Fibroblast of lung (primary cell): ENCODE data around the gene GPRIN3. TPM values are rescaled to one million over a fixed set of nuclear protein-coding genes. Genes with fewer than 3 reads are reported as not detected.

Experiments
- DNase-seq, 2 donors: peaks; one replicate each; pipeline versions ENCODE4 v3.0.0 to v3.0.0-alpha.2; 2010; ENCODE audit warnings: low read depth in 2 of 2
- H2AFZ ChIP-seq: 2 replicates; pipeline ENCODE4 v1.5.1; 2012; ENCODE audit warnings: low read length, control low read depth, inconsistent platforms
- H3K27ac ChIP-seq: 2 replicates; pipeline ENCODE4 v1.5.1; 2011; ENCODE audit warnings: low read length, control low read depth; ENCODE audit not compliant: insufficient read depth
- H3K27me3 ChIP-seq: 2 replicates; pipeline ENCODE4 v1.5.1; 2011; ENCODE audit warnings: mild to moderate bottlenecking, low read length; ENCODE audit not compliant: control insufficient read depth, insufficient read depth
- H3K36me3 ChIP-seq: 2 replicates; pipeline ENCODE4 v1.5.1; 2011; ENCODE audit warnings: low read length; ENCODE audit not compliant: control insufficient read depth, insufficient read depth
- H3K4me1 ChIP-seq: 2 replicates; pipeline ENCODE4 v1.5.1; 2011; ENCODE audit warnings: low read length; ENCODE audit not compliant: control insufficient read depth, insufficient read depth; ENCODE audit errors: extremely low read depth
- H3K4me2 ChIP-seq: 2 replicates; pipeline ENCODE4 v1.5.1; 2011; ENCODE audit warnings: low read length, control low read depth; ENCODE audit not compliant: insufficient read depth; ENCODE audit errors: extremely low read depth
- H3K4me3 ChIP-seq, 4 experiments: fragments of 200-600 bp in 1 of 4; sonication (generic) in 1 of 4; replicated peaks in 1 of 4; 2 replicates each; pipeline ENCODE4 v1.5.1; 2011 to 2016; ENCODE audit warnings: low read length in 4 of 4, low read depth in 3 of 4, mild to moderate bottlenecking in 3 of 4, control low read depth in 2 of 4, inconsistent platforms in 1 of 4, mixed read lengths in 1 of 4; ENCODE audit not compliant: insufficient read depth in 1 of 4; ENCODE audit errors: control extremely low read depth in 1 of 4
- H3K79me2 ChIP-seq: 2 replicates; pipeline ENCODE4 v1.5.1; 2012; ENCODE audit warnings: mild to moderate bottlenecking, low read length, inconsistent platforms; ENCODE audit not compliant: control insufficient read depth, insufficient read depth
- H3K9ac ChIP-seq: 2 replicates; pipeline ENCODE4 v1.5.1; 2011; ENCODE audit warnings: mild to moderate bottlenecking, low read length, control low read depth; ENCODE audit not compliant: insufficient read depth
- H3K9me3 ChIP-seq: 2 replicates; pipeline ENCODE4 v1.5.1; 2012; ENCODE audit warnings: low read depth, low read length; ENCODE audit not compliant: control insufficient read depth, insufficient read depth
- H4K20me1 ChIP-seq: 2 replicates; pipeline ENCODE4 v1.5.1; 2011; ENCODE audit warnings: low read length; ENCODE audit not compliant: control insufficient read depth, insufficient read depth; ENCODE audit errors: extremely low read depth
- CTCF ChIP-seq, 2 donors: IDR thresholded peaks in 1 of 2; conservative IDR thresholded peaks in 1 of 2; 1 replicate in 1 of 2; 2 replicates in 1 of 2; pipeline ENCODE4 v1.5.1; 2011 to 2012; ENCODE audit warnings: low read length in 2 of 2, control low read depth in 1 of 2, inconsistent platforms in 1 of 2, low read depth in 1 of 2, mild to moderate bottlenecking in 1 of 2
- EZH2 ChIP-seq: IDR thresholded peaks from 2 replicates; pipeline ENCODE4 v1.5.1; 2012; ENCODE audit warnings: low read length, control low read depth, mild to moderate bottlenecking; ENCODE audit errors: missing control alignments
- polyA plus RNA-seq, 2 donors: library from polyadenylated mRNA; depleted of rRNA in 1 of 2; stranded (reverse) in 1 of 2; unstranded in 1 of 2; fragments of >200 nt; gene quantifications; 2 replicates each; pipeline ENCODE4 v1.2.1, GENCODE V29; 2011 to 2012; ENCODE audit warnings: missing spikeins in 1 of 2
- total RNA-seq: library from RNA; depleted of rRNA; stranded (reverse); fragments of >200 nt; gene quantifications from 2 replicates; pipeline ENCODE4 v1.2.1, GENCODE V29; 2014

The GPRIN3 gene
- total and polyA plus RNA-seq, 2 donors (not counting 1 experiment from before 2014, with no cell fraction given): under 0.01 to 0.01 TPM

- DNase-seq: no peak
- H4K20me1 ChIP-seq: no peaks in the 10 kb centered on the region
- no peak overlapping the region for H2AFZ ChIP-seq
- no peak overlapping the region for H3K4me2 ChIP-seq
- H3K79me2 ChIP-seq: no peaks in the 10 kb centered on the region
- no peak overlapping the region for H3K4me3 ChIP-seq
- no peaks in the 10 kb centered on the region for H3K9me3 ChIP-seq
- TF ChIP-seq EZH2 (no peak), CTCF (conservative IDR thresholded peaks at IDR 0.05 in 1 of 2, IDR thresholded peaks at IDR 0.05 in 1 of 2; ENCODE audit: low read depth in 1 of 2, low read length in 2 of 2) (no peak)
- H3K27ac ChIP-seq: no peak overlapping the region
- no peaks in the 10 kb centered on the region for H3K4me1 ChIP-seq
- no peaks in the 10 kb centered on the region for H3K27me3 ChIP-seq
- no peak overlapping the region for H3K9ac ChIP-seq
- H3K36me3 ChIP-seq: no peaks in the 10 kb centered on the region
These were observed 26.7 kb upstream of the GPRIN3 start for GRCh38 chr4:89334311-89334710.

GRCh38 chr4:89331686-89332544, 24.3 kb upstream of the GPRIN3 start:
- Histone ChIP-seq H3K79me2 (no peaks in the 10 kb centered on the region), H3K27ac (no peak overlapping the region), H2AFZ (no peak overlapping the region), H3K9me3 (no peaks in the 10 kb centered on the region), H3K4me1 (no peaks in the 10 kb centered on the region), H3K36me3 (no peaks in the 10 kb centered on the region), H3K4me3 (no peak overlapping the region), H3K4me2 (no peak overlapping the region), H4K20me1 (no peaks in the 10 kb centered on the region), H3K27me3 (no peaks in the 10 kb centered on the region), H3K9ac (no peak overlapping the region)
- TF ChIP-seq EZH2 (no peak), CTCF (conservative IDR thresholded peaks at IDR 0.05 in 1 of 2, IDR thresholded peaks at IDR 0.05 in 1 of 2; ENCODE audit: low read depth in 1 of 2, low read length in 2 of 2) (no peak)
- no peak for DNase-seq

- Histone ChIP-seq H2AFZ (no peak overlapping the region), H3K9me3 (no peaks in the 10 kb centered on the region), H3K4me3 (no peak overlapping the region), H3K4me2 (no peak overlapping the region), H3K36me3 (no peaks in the 10 kb centered on the region), H3K27ac (no peak overlapping the region), H3K4me1 (no peaks in the 10 kb centered on the region), H3K79me2 (no peaks in the 10 kb centered on the region), H3K27me3 (no peaks in the 10 kb centered on the region), H3K9ac (no peak overlapping the region), H4K20me1 (no peaks in the 10 kb centered on the region)
- no peak for DNase-seq
- TF ChIP-seq CTCF (conservative IDR thresholded peaks at IDR 0.05 in 1 of 2, IDR thresholded peaks at IDR 0.05 in 1 of 2; ENCODE audit: low read depth in 1 of 2, low read length in 2 of 2) (no peak), EZH2 (no peak)
These were observed 23.6 kb upstream of the GPRIN3 start for GRCh38 chr4:89331197-89331596.
